ENCODE measurements around the gene SRF.

GRCh38 chr6:43130429-43130828 lies 40.6 kb upstream of the SRF start:
- TF ChIP-seq, protein P1, sequence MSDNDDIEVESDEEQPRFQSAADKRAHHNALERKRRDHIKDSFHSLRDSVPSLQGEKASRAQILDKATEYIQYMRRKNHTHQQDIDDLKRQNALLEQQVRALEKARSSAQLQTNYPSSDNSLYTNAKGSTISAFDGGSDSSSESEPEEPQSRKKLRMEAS (CRISPR knock-in tag; IDR thresholded peaks at IDR 0.05), result no peak
- TF ChIP-seq KAT7 (CRISPR knock-in tag; IDR thresholded peaks at IDR 0.05; ENCODE audit: borderline replicate concordance) (no peak), ERG (CRISPR knock-in tag; IDR thresholded peaks at IDR 0.05) (no peak), HMGXB4 (CRISPR knock-in tag; IDR thresholded peaks at IDR 0.05) (no peak), TEAD4 (CRISPR knock-in tag; IDR thresholded peaks at IDR 0.05) (no peak), SP1 (CRISPR knock-in tag; conservative IDR thresholded peaks at IDR 0.05) (no peak), NFE2L1 (CRISPR knock-in tag; IDR thresholded peaks at IDR 0.05) (no peak)
- TF ChIP-seq, protein P2, sequence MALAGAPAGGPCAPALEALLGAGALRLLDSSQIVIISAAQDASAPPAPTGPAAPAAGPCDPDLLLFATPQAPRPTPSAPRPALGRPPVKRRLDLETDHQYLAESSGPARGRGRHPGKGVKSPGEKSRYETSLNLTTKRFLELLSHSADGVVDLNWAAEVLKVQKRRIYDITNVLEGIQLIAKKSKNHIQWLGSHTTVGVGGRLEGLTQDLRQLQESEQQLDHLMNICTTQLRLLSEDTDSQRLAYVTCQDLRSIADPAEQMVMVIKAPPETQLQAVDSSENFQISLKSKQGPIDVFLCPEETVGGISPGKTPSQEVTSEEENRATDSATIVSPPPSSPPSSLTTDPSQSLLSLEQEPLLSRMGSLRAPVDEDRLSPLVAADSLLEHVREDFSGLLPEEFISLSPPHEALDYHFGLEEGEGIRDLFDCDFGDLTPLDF (CRISPR knock-in tag; IDR thresholded peaks at IDR 0.05), result no peak
- TF ChIP-seq, protein P3, sequence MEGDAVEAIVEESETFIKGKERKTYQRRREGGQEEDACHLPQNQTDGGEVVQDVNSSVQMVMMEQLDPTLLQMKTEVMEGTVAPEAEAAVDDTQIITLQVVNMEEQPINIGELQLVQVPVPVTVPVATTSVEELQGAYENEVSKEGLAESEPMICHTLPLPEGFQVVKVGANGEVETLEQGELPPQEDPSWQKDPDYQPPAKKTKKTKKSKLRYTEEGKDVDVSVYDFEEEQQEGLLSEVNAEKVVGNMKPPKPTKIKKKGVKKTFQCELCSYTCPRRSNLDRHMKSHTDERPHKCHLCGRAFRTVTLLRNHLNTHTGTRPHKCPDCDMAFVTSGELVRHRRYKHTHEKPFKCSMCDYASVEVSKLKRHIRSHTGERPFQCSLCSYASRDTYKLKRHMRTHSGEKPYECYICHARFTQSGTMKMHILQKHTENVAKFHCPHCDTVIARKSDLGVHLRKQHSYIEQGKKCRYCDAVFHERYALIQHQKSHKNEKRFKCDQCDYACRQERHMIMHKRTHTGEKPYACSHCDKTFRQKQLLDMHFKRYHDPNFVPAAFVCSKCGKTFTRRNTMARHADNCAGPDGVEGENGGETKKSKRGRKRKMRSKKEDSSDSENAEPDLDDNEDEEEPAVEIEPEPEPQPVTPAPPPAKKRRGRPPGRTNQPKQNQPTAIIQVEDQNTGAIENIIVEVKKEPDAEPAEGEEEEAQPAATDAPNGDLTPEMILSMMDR (IDR thresholded peaks at IDR 0.05), result no peak

Data from WTC11 (cell line).